NCI-H774 (cell line): Measurements from ENCODE around the gene TTPAL.

Source experiments
- DNase-seq: peaks from one replicate; lab custom pipeline; 2025; lab: John Stamatoyannopoulos, UW

Gene TTPAL, protein sequence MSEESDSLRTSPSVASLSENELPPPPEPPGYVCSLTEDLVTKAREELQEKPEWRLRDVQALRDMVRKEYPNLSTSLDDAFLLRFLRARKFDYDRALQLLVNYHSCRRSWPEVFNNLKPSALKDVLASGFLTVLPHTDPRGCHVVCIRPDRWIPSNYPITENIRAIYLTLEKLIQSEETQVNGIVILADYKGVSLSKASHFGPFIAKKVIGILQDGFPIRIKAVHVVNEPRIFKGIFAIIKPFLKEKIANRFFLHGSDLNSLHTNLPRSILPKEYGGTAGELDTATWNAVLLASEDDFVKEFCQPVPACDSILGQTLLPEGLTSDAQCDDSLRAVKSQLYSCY

GRCh38 chr20:44475694-44476560 is at the start of gene TTPAL:
Gene TTPAL (plus strand): TSS chr20:44475874. CDS start chr20:44480000, 4,126 bp downstream.
- peak; percentile 88 for DNase-seq

DNA sequence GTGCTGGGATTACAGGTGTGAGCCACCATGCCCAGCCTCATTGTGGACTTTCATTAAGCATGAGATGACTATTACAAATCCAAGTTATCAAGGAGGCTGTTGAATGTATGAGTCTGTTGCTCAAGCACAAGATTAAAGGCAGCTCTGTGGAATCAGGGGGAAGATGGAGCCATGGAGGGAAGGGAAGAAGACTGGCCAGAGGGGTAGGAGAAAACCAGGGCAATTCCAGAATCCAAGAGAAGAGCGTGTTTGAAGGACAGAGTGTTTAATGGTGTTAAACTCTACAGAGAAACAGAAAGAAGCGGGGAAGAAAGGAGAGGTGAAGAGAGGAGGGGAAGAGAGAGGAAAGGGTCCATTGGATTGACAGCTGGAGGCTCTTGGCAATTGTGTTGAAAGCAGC is 49.8 kb upstream of the TTPAL start:
- DNase-seq = no peak

GRCh38 chr20:44426879-44427790 is 48.5 kb upstream of the TTPAL start:
- DNase-seq = no peak

GRCh38 chr20:44427804-44428173 is 47.9 kb upstream of the TTPAL start:
- no peak for DNase-seq

GRCh38 chr20:44428174-44429016 is 47.3 kb upstream of the TTPAL start:
- DNase-seq = no peak

DNA sequence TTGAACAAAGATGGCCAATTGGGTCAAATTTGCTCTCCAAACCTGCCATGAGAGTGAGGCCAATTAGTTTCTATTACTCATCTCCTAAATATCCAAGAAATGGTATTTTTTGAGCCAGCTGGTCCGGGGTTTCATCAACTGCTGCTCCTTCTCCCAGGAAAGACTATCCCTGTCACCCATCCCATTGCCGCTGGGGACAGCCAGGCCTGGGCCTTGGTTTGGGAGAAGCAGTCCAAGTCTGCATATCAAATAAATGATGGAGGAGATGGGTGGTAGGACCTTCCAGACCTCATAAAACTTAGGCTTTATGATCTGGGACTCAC is 46.7 kb upstream of the TTPAL start:
- DNase-seq = no peak

- DNase-seq = no peak
These were observed 46.0 kb upstream of the TTPAL start for GRCh38 chr20:44429419-44430269.

DNA sequence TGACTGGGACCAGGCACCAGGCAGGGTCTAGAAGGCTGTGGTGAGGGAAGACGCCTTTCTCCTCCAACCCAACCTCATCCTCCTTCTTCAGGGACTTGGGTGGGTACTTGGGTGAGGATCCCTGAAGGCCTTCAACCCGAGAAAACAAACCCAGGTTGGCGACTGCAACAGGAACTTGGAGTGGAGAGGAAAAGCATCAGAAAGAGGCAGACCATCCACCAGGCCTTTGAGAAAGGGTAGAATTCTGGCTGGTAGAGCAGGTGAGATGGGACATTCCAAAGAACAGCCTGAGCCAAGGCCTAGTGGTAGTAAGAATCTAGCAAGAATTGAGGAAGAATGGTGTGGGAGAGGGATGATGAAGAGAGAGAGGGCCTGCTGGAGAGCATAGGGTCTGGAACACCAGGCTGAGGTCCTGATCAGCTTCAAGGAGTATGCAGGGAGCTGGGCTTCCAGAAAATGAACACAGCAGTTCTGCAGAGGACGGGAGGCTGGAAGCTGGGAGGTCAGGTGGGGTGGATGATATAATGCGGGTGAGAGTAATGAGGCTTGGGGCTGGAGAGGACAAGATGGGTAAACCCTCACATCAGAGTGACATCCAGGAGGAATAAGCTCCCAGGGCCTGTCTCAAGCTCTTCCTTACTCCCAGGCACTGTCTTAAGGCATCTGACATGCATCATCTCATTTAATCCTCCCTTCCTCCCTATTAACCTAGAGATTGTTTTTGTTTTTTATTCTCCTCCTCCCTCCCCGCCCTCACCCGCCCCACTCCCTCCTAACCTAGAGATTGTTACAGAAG is 45.2 kb upstream of the TTPAL start:
- DNase-seq = no peak

DNA sequence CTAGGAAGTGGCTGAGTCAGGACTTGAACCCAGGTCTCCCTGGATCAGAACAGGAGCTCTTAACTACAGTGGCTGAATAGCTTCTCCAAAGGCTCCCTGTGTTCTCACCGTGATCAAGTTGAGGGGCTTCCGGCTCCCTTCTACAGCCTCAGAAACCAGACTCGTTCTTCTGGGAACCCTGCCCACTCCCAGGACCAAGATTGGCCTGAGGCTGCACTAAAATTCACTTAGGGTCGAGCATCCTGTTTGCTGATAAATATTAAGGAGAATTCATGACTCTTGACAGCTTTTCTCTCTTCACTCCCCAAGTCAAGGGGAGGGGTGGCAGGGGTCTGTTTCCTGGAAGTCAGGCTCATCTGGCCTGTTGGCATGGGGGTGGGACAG is 44.6 kb upstream of the TTPAL start:
- DNase-seq = no peak

DNA sequence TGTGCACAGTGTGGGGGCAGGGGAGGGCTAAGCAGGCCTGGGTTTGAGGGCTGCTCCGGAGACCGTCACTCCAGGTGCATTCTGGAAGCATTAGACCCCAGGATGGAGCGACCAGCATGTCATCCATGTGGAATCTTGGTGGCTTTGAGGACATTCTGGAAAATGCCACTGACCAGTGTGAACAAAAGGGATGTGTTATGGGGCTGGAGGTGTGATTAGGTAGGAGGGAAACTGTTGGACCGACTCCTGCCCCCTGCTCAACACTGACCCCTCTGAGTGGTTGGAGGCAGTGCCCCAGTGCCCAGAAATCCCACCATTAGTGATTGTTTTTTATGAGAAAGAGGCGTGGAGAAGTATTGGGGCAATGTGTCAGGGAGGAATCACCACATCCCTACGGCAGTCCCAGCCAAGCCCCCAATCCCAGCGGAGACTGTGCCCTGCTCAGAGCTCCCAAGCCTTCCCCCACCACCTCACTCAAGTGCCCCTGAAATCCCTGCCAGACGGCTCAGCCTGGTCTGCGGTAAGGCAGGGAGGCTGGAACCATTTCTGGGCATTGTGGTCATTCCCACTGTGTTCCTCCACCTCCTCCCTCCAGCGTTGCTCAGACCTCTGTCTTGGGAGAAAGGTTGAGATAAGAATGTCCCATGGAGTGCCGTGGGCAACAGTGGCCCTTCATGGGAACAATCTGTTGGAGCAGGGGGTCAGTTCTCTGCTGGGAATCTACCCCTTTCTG is 44.0 kb upstream of the TTPAL start:
- no peak for DNase-seq

GRCh38 chr20:44432618-44433577 is 42.8 kb upstream of the TTPAL start:
- no peak for DNase-seq

DNA sequence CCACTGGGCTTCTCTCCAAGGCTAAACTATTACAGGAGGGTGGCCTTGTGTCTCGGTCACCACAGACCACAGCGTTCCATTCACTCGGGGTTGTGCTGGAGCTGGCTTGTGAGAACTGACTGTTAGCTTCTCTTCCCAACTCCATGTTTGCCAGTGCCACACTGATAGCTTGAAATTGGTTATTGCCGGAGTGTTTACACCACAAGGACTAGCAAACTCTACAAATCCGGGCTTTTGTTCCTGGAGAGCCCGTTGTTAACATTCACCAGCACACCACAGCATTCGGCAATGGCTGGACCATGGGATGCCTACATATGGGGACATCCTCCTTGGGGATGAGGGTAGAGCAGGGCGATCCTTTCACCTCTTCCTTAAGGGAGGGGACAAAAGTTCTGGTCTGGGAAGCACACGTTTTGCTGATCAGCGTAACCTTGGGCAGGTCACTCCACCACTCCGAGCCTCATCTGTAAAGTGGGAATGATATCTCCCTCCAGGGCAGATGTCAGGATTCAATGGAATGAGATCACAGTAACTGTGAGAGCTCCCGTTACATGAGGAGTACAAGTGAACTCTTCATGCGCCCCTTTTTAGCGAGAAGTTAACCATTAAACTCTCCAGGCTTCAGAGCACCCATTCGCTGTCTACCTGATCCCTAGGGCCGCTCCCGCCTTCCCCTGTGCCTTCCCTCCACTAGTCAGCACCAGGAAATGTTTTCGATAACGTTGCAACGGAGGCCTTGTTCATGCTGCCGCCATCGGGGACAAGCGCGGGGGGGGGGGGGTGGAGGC is 41.7 kb upstream of the TTPAL start:
- no peak for DNase-seq

GRCh38 chr20:44435630-44436335 is 39.9 kb upstream of the TTPAL start:
- no peak for DNase-seq

DNA sequence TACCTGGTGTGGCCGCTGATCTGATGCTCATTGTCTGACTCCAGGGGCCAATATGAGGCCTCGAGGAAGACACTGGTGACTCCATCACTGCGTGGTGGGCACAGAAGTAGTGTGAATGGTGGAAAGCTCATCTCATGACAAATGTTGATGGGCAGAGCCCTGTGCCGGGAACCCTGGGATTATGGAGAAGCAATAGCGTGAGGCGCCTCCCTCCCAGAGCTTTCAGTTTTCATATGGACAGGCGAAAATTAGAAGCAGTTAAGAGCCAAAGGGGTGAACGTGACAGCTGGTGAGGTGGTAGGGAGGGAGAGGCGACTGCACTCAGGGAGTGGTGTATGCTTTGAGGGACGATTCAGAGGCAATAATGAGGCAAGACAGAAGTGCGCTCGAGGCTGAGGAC is 39.3 kb upstream of the TTPAL start:
- no peak for DNase-seq

DNA sequence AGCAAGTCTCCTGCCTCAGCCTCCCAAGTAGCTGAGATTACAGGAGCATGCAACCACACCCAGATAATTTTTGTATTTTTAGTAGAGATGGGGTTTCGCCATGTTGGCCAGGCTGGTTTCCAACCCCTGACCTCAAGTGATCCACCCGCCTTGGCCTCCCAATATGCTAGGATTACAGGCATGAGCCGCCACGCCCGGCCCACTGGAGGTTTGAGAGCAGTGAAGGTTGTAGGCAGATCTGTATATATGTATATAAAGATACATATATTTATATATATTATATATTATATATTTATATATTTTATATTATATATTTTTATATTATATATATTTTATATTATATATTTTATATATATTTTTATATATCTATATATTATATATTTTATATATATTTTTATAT is 38.2 kb upstream of the TTPAL start:
- no peak for DNase-seq

GRCh38 chr20:44438782-44439181 is 36.9 kb upstream of the TTPAL start:
- DNase-seq = no peak
